CD4-positive, alpha-beta T cell (primary cell): ENCODE data around the gene SPOCK1. TPM values are rescaled to one million over a fixed set of nuclear protein-coding genes. Genes with fewer than 3 reads are reported as not detected.

Source experiments
- ATAC-seq: fragments of 200-7000 bp; cut with Tn5 transposase; one replicate; pipeline ENCODE4 v1.10.0; 2022; ENCODE audit warnings: mild to moderate bottlenecking; ENCODE audit not compliant: poor library complexity
- CTCF ChIA-PET: fragments of 350-600 bp; sonication (Branson Sonifier 250); formaldehyde crosslinking; loops from one replicate; lab custom pipeline; 2021; ENCODE audit warnings: antibody characterized with exemption, inconsistent platforms; lab: Charles Lee
- POLR2A ChIA-PET: fragments of 350-600 bp; sonication (Branson Sonifier 250); formaldehyde crosslinking; loops from one replicate; lab custom pipeline; 2021; ENCODE audit warnings: antibody characterized with exemption, inconsistent platforms; lab: Charles Lee
- DNase-seq, 14 experiments: peaks; one replicate each; pipeline ENCODE4 v3.0.0-alpha.2; 2013 to 2020; ENCODE audit warnings: mixed read lengths in 2 of 14
- H3K27ac ChIP-seq, 2 donors: one replicate each; pipeline versions ENCODE4 v1.5.1 to v1.7.0; 2013; ENCODE audit warnings: low read length in 2 of 2, low read depth in 1 of 2, mild to moderate bottlenecking in 1 of 2
- H3K27me3 ChIP-seq, 2 experiments: 1 replicate in 1 of 2; 2 replicates in 1 of 2; pipeline versions ENCODE4 v1.6.1 to v1.7.0; 2013; ENCODE audit warnings: low read length in 2 of 2, control low read depth in 1 of 2, mild to moderate bottlenecking in 1 of 2, moderate library complexity in 1 of 2; ENCODE audit not compliant: insufficient read depth in 2 of 2, control insufficient read depth in 1 of 2
- H3K36me3 ChIP-seq: one replicate; pipeline ENCODE4 v1.6.1; 2013; ENCODE audit warnings: low read length, control low read depth; ENCODE audit not compliant: insufficient read depth
- H3K4me1 ChIP-seq: one replicate; pipeline ENCODE4 v1.6.1; 2013; ENCODE audit warnings: low read length, control low read depth; ENCODE audit not compliant: insufficient read depth
- H3K4me3 ChIP-seq: one replicate; pipeline ENCODE4 v1.5.1; 2013; ENCODE audit warnings: mild to moderate bottlenecking, low read length, moderate library complexity
- H3K9me3 ChIP-seq, 2 experiments: 1 replicate in 1 of 2; 2 replicates in 1 of 2; pipeline versions ENCODE4 v1.6.1 to v1.7.0; 2013; ENCODE audit warnings: low read length in 2 of 2, mild to moderate bottlenecking in 2 of 2, control low read depth in 1 of 2, moderate library complexity in 1 of 2; ENCODE audit not compliant: control insufficient read depth in 1 of 2, insufficient read depth in 1 of 2
- H3K27ac Mint-ChIP-seq: one replicate; pipeline ENCODE4 v1.8.0; 2020; ENCODE audit warnings: mixed read lengths
- H3K27me3 Mint-ChIP-seq: one replicate; pipeline ENCODE4 v1.8.0; 2021; ENCODE audit warnings: mixed read lengths
- H3K36me3 Mint-ChIP-seq: one replicate; pipeline ENCODE4 v1.8.0; 2021; ENCODE audit warnings: low read depth, mixed read lengths
- H3K4me1 Mint-ChIP-seq: one replicate; pipeline ENCODE4 v1.8.0; 2021; ENCODE audit warnings: low read depth, mixed read lengths
- H3K4me3 Mint-ChIP-seq: one replicate; pipeline ENCODE4 v1.8.0; 2020; ENCODE audit warnings: mild to moderate bottlenecking, mixed read lengths
- H3K9me3 Mint-ChIP-seq: one replicate; pipeline ENCODE4 v1.8.0; 2020; ENCODE audit warnings: mixed read lengths
- CTCF ChIP-seq: fragments of 200-600 bp; IDR thresholded peaks from one replicate; pipeline ENCODE4 v1.8.0; 2022; ENCODE audit warnings: antibody characterized with exemption, mild to moderate bottlenecking
- intact Hi-C, 2 experiments: fragments of 100-400 bp; cut with DNase I in 1 of 2; cut with micrococcal nuclease in 1 of 2; formaldehyde crosslinking; loops; one replicate each; pipeline versions ENCODE4 v1.15.1 to v1.9.0; 2023 to 2025; cut with DNase I, micrococcal nuclease
- total RNA-seq, 174 experiments: library from RNA in 2 of 174; stranded (reverse) in 2 of 174; gene quantifications; one replicate each; pipeline ENCODE4 v1.2.3 and lab custom pipeline; 2021 to 2026

SPOCK1 gene
- total RNA-seq, 2 experiments from 2014 or later = not detected

- H3K27me3 Mint-ChIP-seq = peaks cover 35% of the 10 kb centered on the region
- ChIA-PET POLR2A (no interaction called here), CTCF (no interaction called here)
- peaks cover 3% of the 10 kb centered on the region for H3K9me3 Mint-ChIP-seq
- DNase-seq (no peak), ATAC-seq (no peak)
- no peaks in the 10 kb centered on the region for H3K36me3 Mint-ChIP-seq
- TF ChIP-seq CTCF = no peak
- no peak overlapping the region for H3K27ac ChIP-seq
- H3K27ac Mint-ChIP-seq = no peak overlapping the region
- no peaks in the 10 kb centered on the region for H3K4me1 Mint-ChIP-seq
- no peak overlapping the region for H3K4me3 ChIP-seq
- no peaks in the 10 kb centered on the region for H3K9me3 ChIP-seq
- H3K4me1 ChIP-seq = no peaks in the 10 kb centered on the region
- intact Hi-C loops = no loop called here
- H3K4me3 Mint-ChIP-seq = no peak overlapping the region
- H3K27me3 ChIP-seq = no peaks in the 10 kb centered on the region
- H3K36me3 ChIP-seq = no peaks in the 10 kb centered on the region
These were observed 280.2 kb downstream of the SPOCK1 start for GRCh38 chr5:137218896-137219295.

GRCh38 chr5:137218471-137218870, 280.7 kb downstream of the SPOCK1 start:
- Mint-ChIP-seq H3K27ac (no peak overlapping the region), H3K4me3 (no peak overlapping the region), H3K27me3 (peaks cover 35% of the 10 kb centered on the region), H3K9me3 (peaks cover 3% of the 10 kb centered on the region), H3K4me1 (no peaks in the 10 kb centered on the region), H3K36me3 (no peaks in the 10 kb centered on the region)
- Histone ChIP-seq H3K36me3 (no peaks in the 10 kb centered on the region), H3K27ac (no peak overlapping the region), H3K27me3 (no peaks in the 10 kb centered on the region), H3K4me3 (no peak overlapping the region), H3K9me3 (no peaks in the 10 kb centered on the region), H3K4me1 (no peaks in the 10 kb centered on the region)
- ChIA-PET POLR2A (no interaction called here), CTCF (no interaction called here)
- no peak for TF ChIP-seq CTCF
- no peak for DNase-seq
- intact Hi-C loops = no loop called here
- ATAC-seq = no peak

- TF ChIP-seq CTCF = no peak
- Histone ChIP-seq H3K27ac (no peak overlapping the region), H3K4me1 (no peaks in the 10 kb centered on the region), H3K4me3 (no peak overlapping the region), H3K27me3 (no peaks in the 10 kb centered on the region), H3K36me3 (no peaks in the 10 kb centered on the region), H3K9me3 (peaks cover 0 to 2% of the 10 kb centered on the region in 2 experiments)
- Mint-ChIP-seq H3K27ac (no peak overlapping the region), H3K4me3 (no peak overlapping the region), H3K9me3 (peaks cover 3% of the 10 kb centered on the region), H3K36me3 (no peaks in the 10 kb centered on the region), H3K27me3 (peaks cover 35% of the 10 kb centered on the region), H3K4me1 (no peaks in the 10 kb centered on the region)
- ChIA-PET POLR2A (no interaction called here), CTCF (no interaction called here)
- ATAC-seq = no peak
- no peak for DNase-seq
- intact Hi-C loops = no loop called here
These were observed 281.4 kb downstream of the SPOCK1 start for GRCh38 chr5:137217599-137218200.
